ENCODE measurements around the gene NUMB. TPM values are rescaled to one million over a fixed set of nuclear protein-coding genes. Genes with fewer than 3 reads are reported as not detected.

NUMB gene
- total RNA-seq, 1 donor from 2014 or later = 218 TPM

GRCh38 chr14:73333031-73333430 lies 125.3 kb downstream of the NUMB start:
- peaks cover 8% of the 10 kb centered on the region for H3K27me3 Mint-ChIP-seq (ENCODE audit: unreplicated experiment)
- peaks cover 7% of the 10 kb centered on the region for H3K4me1 Mint-ChIP-seq (ENCODE audit: unreplicated experiment)
- H3K4me3 Mint-ChIP-seq (ENCODE audit: unreplicated experiment) = no peak overlapping the region
- H3K9me3 Mint-ChIP-seq (ENCODE audit: unreplicated experiment) = no peaks in the 10 kb centered on the region
- H3K27ac Mint-ChIP-seq (ENCODE audit: unreplicated experiment) = no peak overlapping the region
- TF ChIP-seq CTCF (IDR thresholded peaks at IDR 0.05; ENCODE audit: unreplicated experiment) = no peak
- DNase-seq (ENCODE audit: low spot score) = no peak
- peaks cover 21% of the 10 kb centered on the region for H3K36me3 Mint-ChIP-seq (ENCODE audit: low read depth, unreplicated experiment)

- peak overlapping the region; percentile 84 for H3K27ac Mint-ChIP-seq (ENCODE audit: unreplicated experiment)
- peaks cover 6% of the 10 kb centered on the region for H3K27me3 Mint-ChIP-seq (ENCODE audit: unreplicated experiment)
- peaks cover 40% of the 10 kb centered on the region for H3K4me1 Mint-ChIP-seq (ENCODE audit: unreplicated experiment)
- H3K36me3 Mint-ChIP-seq (ENCODE audit: low read depth, unreplicated experiment) = peaks cover 14% of the 10 kb centered on the region
- H3K4me3 Mint-ChIP-seq (ENCODE audit: unreplicated experiment) = peak overlapping the region; percentile 69
- H3K9me3 Mint-ChIP-seq (ENCODE audit: unreplicated experiment) = no peaks in the 10 kb centered on the region
- no peak for DNase-seq (ENCODE audit: low spot score)
- no peak for TF ChIP-seq CTCF (IDR thresholded peaks at IDR 0.05; ENCODE audit: unreplicated experiment)
These were observed 132.6 kb downstream of the NUMB start for GRCh38 chr14:73325630-73326299.

GRCh38 chr14:73325063-73325462 lies 133.3 kb downstream of the NUMB start:
- H3K36me3 Mint-ChIP-seq (ENCODE audit: low read depth, unreplicated experiment) = peaks cover 9% of the 10 kb centered on the region
- no peak for TF ChIP-seq CTCF (IDR thresholded peaks at IDR 0.05; ENCODE audit: unreplicated experiment)
- no peak for DNase-seq (ENCODE audit: low spot score)
- peak overlapping the region; percentile 47 for H3K4me3 Mint-ChIP-seq (ENCODE audit: unreplicated experiment)
- H3K9me3 Mint-ChIP-seq (ENCODE audit: unreplicated experiment) = no peaks in the 10 kb centered on the region
- no peak overlapping the region for H3K27ac Mint-ChIP-seq (ENCODE audit: unreplicated experiment)
- peaks cover 6% of the 10 kb centered on the region for H3K27me3 Mint-ChIP-seq (ENCODE audit: unreplicated experiment)
- peaks cover 40% of the 10 kb centered on the region for H3K4me1 Mint-ChIP-seq (ENCODE audit: unreplicated experiment)

GRCh38 chr14:73324533-73324932 lies 133.8 kb downstream of the NUMB start:
- Mint-ChIP-seq H3K36me3 (ENCODE audit: low read depth, unreplicated experiment) (peaks cover 9% of the 10 kb centered on the region), H3K27me3 (ENCODE audit: unreplicated experiment) (peaks cover 5% of the 10 kb centered on the region), H3K27ac (ENCODE audit: unreplicated experiment) (no peak overlapping the region)

More at GRCh38 chr14:73324533-73324932, 133.8 kb downstream of the NUMB start:
- Mint-ChIP-seq H3K4me1 (ENCODE audit: unreplicated experiment) (peaks cover 40% of the 10 kb centered on the region), H3K9me3 (ENCODE audit: unreplicated experiment) (no peaks in the 10 kb centered on the region), H3K4me3 (ENCODE audit: unreplicated experiment) (peak overlapping the region; percentile 47)
- DNase-seq (ENCODE audit: low spot score) = no peak
- TF ChIP-seq CTCF (IDR thresholded peaks at IDR 0.05; ENCODE audit: unreplicated experiment) = no peak

All from endothelial cell (in vitro differentiated cells).